PC-3 (cell line): ENCODE data around the gene OTX2. TPM values are rescaled to one million over a fixed set of nuclear protein-coding genes. Genes with fewer than 3 reads are reported as not detected.

ENCODE experiments used
- ATAC-seq: fragments of 200-7000 bp; cut with Tn5 transposase; 2 replicates; pipeline ENCODE4 v1.9.1; 2020; ENCODE audit warnings: mild to moderate bottlenecking, moderate library complexity
- BruUV-seq: library from RNA; stranded (reverse); fragments of 400-500 nt; replicated peaks from 2 replicates; lab custom pipeline; 2021; lab: Mats Ljungman, UMichigan
- CTCF ChIA-PET: fragments of 300-600 bp; sonication (Branson Sonifier 250); formaldehyde crosslinking; loops from one replicate; lab custom pipeline; 2022; ENCODE audit warnings: antibody characterized with exemption; lab: Charles Lee
- POLR2A ChIA-PET: fragments of 300-600 bp; sonication (Branson Sonifier 250); formaldehyde crosslinking; loops from one replicate; lab custom pipeline; 2022; ENCODE audit warnings: antibody characterized with exemption; ENCODE audit not compliant: unreplicated experiment; lab: Charles Lee
- DNase-seq: peaks from one replicate; pipeline ENCODE4 v3.0.0-alpha.2; 2015
- H2AFZ ChIP-seq: fragments of 300-600 bp; sonication (generic); 2 replicates; pipeline ENCODE4 v1.6.0; 2016; ENCODE audit warnings: antibody characterized with exemption, low read length
- H3F3A ChIP-seq: fragments of 300-600 bp; sonication (generic); one replicate; pipeline ENCODE4 v1.6.0; 2017; ENCODE audit warnings: antibody characterized with exemption, low read length, control low read depth, mild to moderate bottlenecking; ENCODE audit not compliant: unreplicated experiment
- H3K27ac ChIP-seq: fragments of 300-600 bp; sonication (generic); 2 replicates; pipeline ENCODE4 v1.5.1; 2016; ENCODE audit warnings: mild to moderate bottlenecking, low read length
- H3K27me3 ChIP-seq: fragments of 300-600 bp; sonication (generic); 2 replicates; pipeline ENCODE4 v1.6.1; 2016; ENCODE audit warnings: low read length, mixed read lengths
- H3K36me3 ChIP-seq: fragments of 300-600 bp; sonication (generic); 2 replicates; pipeline ENCODE4 v1.6.1; 2016; ENCODE audit warnings: low read depth, mixed run types, low read length, mixed read lengths
- H3K4me1 ChIP-seq: fragments of 300-600 bp; sonication (generic); 2 replicates; pipeline ENCODE4 v1.5.1; 2016; ENCODE audit warnings: low read length; ENCODE audit not compliant: insufficient read depth
- H3K4me2 ChIP-seq: fragments of 300-600 bp; sonication (generic); 2 replicates; pipeline ENCODE4 v1.6.0; 2016; ENCODE audit warnings: low read length
- H3K4me3 ChIP-seq: fragments of 300-600 bp; sonication (generic); 2 replicates; pipeline ENCODE4 v1.5.1; 2016; ENCODE audit warnings: mild to moderate bottlenecking, low read length, mixed read lengths
- H3K79me2 ChIP-seq: fragments of 300-600 bp; sonication (generic); 2 replicates; pipeline ENCODE4 v1.6.1; 2017; ENCODE audit warnings: low read length, mixed read lengths
- H3K9ac ChIP-seq: fragments of 300-600 bp; sonication (generic); 2 replicates; pipeline ENCODE4 v1.6.0; 2016; ENCODE audit warnings: mild to moderate bottlenecking, low read length
- H3K9me2 ChIP-seq: fragments of 300-600 bp; sonication (generic); replicated peaks from 2 replicates; pipeline ENCODE4 v1.6.1; 2016; ENCODE audit warnings: mixed run types, low read length, mixed read lengths
- H3K9me3 ChIP-seq: fragments of 300-600 bp; sonication (generic); 2 replicates; pipeline ENCODE4 v1.6.1; 2016; ENCODE audit warnings: low read length, mixed read lengths
- H4K20me1 ChIP-seq: fragments of 300-600 bp; sonication (generic); 2 replicates; pipeline ENCODE4 v1.6.1; 2016; ENCODE audit warnings: low read length, mixed read lengths
- CTCF ChIP-seq: fragments of 300-600 bp; sonication (generic); conservative IDR thresholded peaks from 2 replicates; pipeline ENCODE4 v1.5.1; 2017; ENCODE audit warnings: antibody characterized with exemption, low read depth, mild to moderate bottlenecking, low read length
- EZH2 ChIP-seq: fragments of 300-600 bp; sonication (generic); IDR thresholded peaks from one replicate; pipeline ENCODE4 v1.6.1; 2017; ENCODE audit warnings: antibody characterized with exemption, mild to moderate bottlenecking, low read length; ENCODE audit not compliant: unreplicated experiment
- EZH2phosphoT487 ChIP-seq: fragments of 300-600 bp; sonication (generic); IDR thresholded peaks from 2 replicates; pipeline ENCODE4 v1.6.1; 2018; ENCODE audit warnings: mild to moderate bottlenecking, antibody characterized with exemption, low read length, borderline replicate concordance
- intact Hi-C: fragments of 100-400 bp; cut with micrococcal nuclease; formaldehyde crosslinking; loops from 2 replicates; pipeline ENCODE4 v1.9.0; 2023
- total RNA-seq: library from RNA; depleted of rRNA; stranded (reverse); fragments of >200 nt; gene quantifications from 2 replicates; pipeline ENCODE4 v1.2.3, GENCODE V29; 2014

The OTX2 gene
- total RNA-seq, 1 experiment from 2014 or later, result not detected

DNA sequence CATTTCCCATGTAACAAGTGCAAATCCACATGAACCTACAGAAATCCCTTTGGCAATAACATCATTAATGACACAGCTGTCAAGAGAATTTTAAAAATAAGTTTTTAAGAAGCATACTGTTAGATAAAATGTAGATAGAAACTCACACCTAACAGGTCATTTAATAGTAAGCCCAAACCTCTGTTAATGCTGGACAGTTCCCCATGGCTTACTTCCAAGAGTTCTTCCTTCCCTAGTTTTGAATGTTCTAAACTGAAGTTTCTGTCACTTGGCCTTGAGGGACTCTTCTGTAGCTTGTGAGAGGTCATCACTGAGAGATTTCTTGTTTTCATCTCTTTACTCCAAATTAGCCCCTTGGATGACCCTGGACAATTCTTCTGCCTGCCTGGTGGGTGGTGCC is 22.7 kb downstream of the OTX2 start:
- DNase-seq (no peak), ATAC-seq (no peak)
- H3K4me1 ChIP-seq, result no peaks in the 10 kb centered on the region
- H3K9me2 ChIP-seq, result no peaks in the 10 kb centered on the region
- no TSS peak for BruUV-seq
- no peaks in the 10 kb centered on the region for H3K9me3 ChIP-seq
- no peaks in the 10 kb centered on the region for H3F3A ChIP-seq
- POLR2A ChIA-PET, result no interaction called here
- H3K27ac ChIP-seq, result no peak overlapping the region
- intact Hi-C loops, result no loop called here
- H3K79me2 ChIP-seq, result no peaks in the 10 kb centered on the region
- no peaks in the 10 kb centered on the region for H4K20me1 ChIP-seq
- H3K9ac ChIP-seq, result no peak overlapping the region
- H3K27me3 ChIP-seq, result peaks cover 28% of the 10 kb centered on the region; the same call in 1 of the 2 replicates
- TF ChIP-seq EZH2 (no peak), CTCF (no peak), EZH2phosphoT487 (no peak)
- no peak overlapping the region for H3K4me3 ChIP-seq
- CTCF ChIA-PET, result no interaction called here
- no peak overlapping the region for H2AFZ ChIP-seq
- no peak overlapping the region for H3K4me2 ChIP-seq
- no peaks in the 10 kb centered on the region for H3K36me3 ChIP-seq

DNA sequence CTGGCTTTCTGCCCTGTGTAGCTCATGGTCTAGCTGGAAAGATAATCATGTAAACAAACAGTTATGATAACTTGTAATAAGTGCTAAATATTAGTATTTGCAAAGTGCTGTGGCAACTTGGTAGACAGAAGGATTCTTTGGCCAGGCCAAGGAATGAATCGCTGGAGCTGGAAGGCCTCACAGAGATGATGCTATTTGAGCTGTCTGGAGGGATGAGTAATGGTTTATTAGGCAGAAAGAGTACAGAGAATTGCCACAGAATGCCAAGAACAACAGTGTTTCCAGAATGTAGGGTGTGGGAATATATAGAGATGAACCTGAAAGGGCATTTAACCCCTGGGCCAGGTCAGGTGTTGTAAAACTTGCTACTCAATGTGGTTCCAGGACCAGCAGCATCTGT is 27.6 kb downstream of the OTX2 start:
- H4K20me1 ChIP-seq, result no peaks in the 10 kb centered on the region
- CTCF ChIA-PET, result no interaction called here
- no peak overlapping the region for H3K4me3 ChIP-seq
- no peaks in the 10 kb centered on the region for H3K9me2 ChIP-seq
- no peak overlapping the region for H3K9ac ChIP-seq
- H2AFZ ChIP-seq, result no peak overlapping the region
- no peaks in the 10 kb centered on the region for H3K36me3 ChIP-seq
- peaks cover 36% of the 10 kb centered on the region for H3K27me3 ChIP-seq
- no peaks in the 10 kb centered on the region for H3F3A ChIP-seq
- POLR2A ChIA-PET, result interaction anchor here (0.6 kb wide), 1 partner anchor 224 kb away, joined by 7 read pairs; no protein-coding TSS in a partner anchor
- TF ChIP-seq CTCF (no peak), EZH2phosphoT487 (no peak), EZH2 (no peak)
- intact Hi-C loops, result no loop called here
- H3K9me3 ChIP-seq, result no peaks in the 10 kb centered on the region
- ATAC-seq (peak; percentile 86), DNase-seq (peak; percentile 59)
- no peak overlapping the region for H3K27ac ChIP-seq
- H3K79me2 ChIP-seq, result no peaks in the 10 kb centered on the region
- H3K4me2 ChIP-seq, result no peak overlapping the region
- no TSS peak for BruUV-seq
- no peaks in the 10 kb centered on the region for H3K4me1 ChIP-seq

DNA sequence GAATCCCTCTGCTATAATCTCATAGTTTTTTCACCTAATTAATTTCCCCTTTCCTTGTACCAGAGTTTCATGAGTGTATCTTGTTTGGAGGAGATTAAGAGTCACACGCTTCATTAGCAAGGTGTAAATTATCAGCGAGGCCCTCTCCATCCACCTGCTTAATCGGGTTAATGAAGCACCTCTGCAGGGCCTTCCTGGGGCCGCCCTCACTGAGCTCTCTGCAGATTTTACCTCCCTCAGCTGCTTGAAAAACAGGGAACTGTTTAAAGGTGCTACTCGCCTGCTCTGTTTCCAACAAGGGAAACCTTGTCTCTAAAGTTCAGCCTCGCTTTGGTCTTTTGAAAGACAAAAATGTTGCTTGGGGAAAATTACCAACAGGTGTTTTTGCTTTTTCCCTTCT is 35.8 kb downstream of the OTX2 start:
- H3K9me2 ChIP-seq, result no peaks in the 10 kb centered on the region
- no peaks in the 10 kb centered on the region for H3K9me3 ChIP-seq
- no peak overlapping the region for H3K4me2 ChIP-seq
- H3F3A ChIP-seq, result no peaks in the 10 kb centered on the region
- H3K9ac ChIP-seq, result no peak overlapping the region
- CTCF ChIA-PET, result no interaction called here
- no peak for DNase-seq
- ATAC-seq, result no peak
- peaks cover 93% of the 10 kb centered on the region for H3K27me3 ChIP-seq
- H3K4me3 ChIP-seq, result no peak overlapping the region
- H4K20me1 ChIP-seq, result no peaks in the 10 kb centered on the region; the same call in 1 of the 2 replicates
- H2AFZ ChIP-seq, result no peak overlapping the region
- TF ChIP-seq EZH2, result no peak
- no peak for TF ChIP-seq EZH2phosphoT487
- TF ChIP-seq CTCF, result no peak
- no peaks in the 10 kb centered on the region for H3K4me1 ChIP-seq
- intact Hi-C loops, result no loop called here
- BruUV-seq, result no TSS peak
- POLR2A ChIA-PET, result no interaction called here
- H3K79me2 ChIP-seq, result no peaks in the 10 kb centered on the region
- no peaks in the 10 kb centered on the region for H3K36me3 ChIP-seq
- H3K27ac ChIP-seq, result no peak overlapping the region
